HL-60 (cell line): ENCODE data around the gene RBM22.

Source experiments
- DNase-seq, 2 experiments: peaks; one replicate each; pipeline ENCODE4 v3.0.0-alpha.2; 2010 to 2020; ENCODE audit warnings: low read depth in 1 of 2, low spot score in 1 of 2
- H3K27ac ChIP-seq: fragments of 250-450 bp; sonication (Bioruptor Pico); replicated peaks from 2 replicates; pipeline ENCODE4 v1.5.1; 2020; ENCODE audit warnings: mild to moderate bottlenecking, moderate library complexity
- H3K27me3 ChIP-seq: fragments of 250-450 bp; sonication (Bioruptor Pico); 2 replicates; pipeline ENCODE4 v1.5.1; 2021; ENCODE audit warnings: mild to moderate bottlenecking, moderate library complexity; ENCODE audit not compliant: insufficient read depth, poor library complexity, severe bottlenecking
- H3K4me3 ChIP-seq: replicated peaks from 2 replicates; pipeline ENCODE4 v1.5.1; 2011; ENCODE audit warnings: mild to moderate bottlenecking, control low read depth, low read length; ENCODE audit not compliant: insufficient read depth
- CTCF ChIP-seq: IDR thresholded peaks from one replicate; pipeline ENCODE4 v1.5.1; 2011; ENCODE audit warnings: low read length, control low read depth, inconsistent platforms; ENCODE audit not compliant: insufficient read depth
- GABPA ChIP-seq: IDR thresholded peaks from 2 replicates; pipeline ENCODE4 v1.6.1; 2012; ENCODE audit warnings: low read depth
- POLR2AphosphoS5 ChIP-seq: IDR thresholded peaks from 2 replicates; pipeline ENCODE4 v1.6.1; 2012; ENCODE audit warnings: low read depth
- REST ChIP-seq: IDR thresholded peaks from 2 replicates; pipeline ENCODE4 v1.6.1; 2012; ENCODE audit warnings: low read depth; ENCODE audit not compliant: insufficient replicate concordance
- SPI1 ChIP-seq: IDR thresholded peaks from 2 replicates; pipeline ENCODE4 v1.6.1; 2012; ENCODE audit warnings: low read depth, mild to moderate bottlenecking, borderline replicate concordance

RBM22 gene

GRCh38 chr5:150661821-150662596, 38.9 kb downstream of the RBM22 start:
- H3K27me3 ChIP-seq: peaks cover 2% of the 10 kb centered on the region
- H3K27ac ChIP-seq: no peak overlapping the region
- no peak for DNase-seq
- H3K4me3 ChIP-seq: no peak overlapping the region
- TF ChIP-seq SPI1 (no peak), REST (no peak), GABPA (no peak), POLR2AphosphoS5 (no peak), CTCF (no peak)

- DNase-seq: no peak
- H3K27me3 ChIP-seq: peaks cover 2% of the 10 kb centered on the region
- no peak within 1 kb of the TSS for H3K27ac ChIP-seq
- no peak within 1 kb of the TSS for H3K4me3 ChIP-seq
- TF ChIP-seq REST (no peak), CTCF (no peak), GABPA (no peak), SPI1 (no peak), POLR2AphosphoS5 (no peak)
Measured at GRCh38 chr5:150661086-150661485, 39.8 kb downstream of the RBM22 start, which contains the start of gene MYOZ3. TSS of gene MYOZ3 (plus strand) at chr5:150661251. CDS start at chr5:150662942, 1,691 bp downstream.

- TF ChIP-seq REST (no peak), SPI1 (no peak), GABPA (no peak), POLR2AphosphoS5 (no peak), CTCF (no peak)
- no peak overlapping the region for H3K4me3 ChIP-seq
- peaks cover 2% of the 10 kb centered on the region for H3K27me3 ChIP-seq
- DNase-seq: no peak
- no peak overlapping the region for H3K27ac ChIP-seq
Measured at GRCh38 chr5:150660108-150660831, 40.6 kb downstream of the RBM22 start.
